Activated effector memory CD4-positive, alpha-beta T cell treated with anti-CD3 and anti-CD28 coated beads, Interleukin-2, amount 50 U/mL, for 16 hours (primary cell): Measurements from ENCODE around the gene OXT.

ENCODE experiments used
- DNase-seq: peaks from one replicate; pipeline ENCODE4 v3.0.0-alpha.2; 2020

OXT gene

DNA sequence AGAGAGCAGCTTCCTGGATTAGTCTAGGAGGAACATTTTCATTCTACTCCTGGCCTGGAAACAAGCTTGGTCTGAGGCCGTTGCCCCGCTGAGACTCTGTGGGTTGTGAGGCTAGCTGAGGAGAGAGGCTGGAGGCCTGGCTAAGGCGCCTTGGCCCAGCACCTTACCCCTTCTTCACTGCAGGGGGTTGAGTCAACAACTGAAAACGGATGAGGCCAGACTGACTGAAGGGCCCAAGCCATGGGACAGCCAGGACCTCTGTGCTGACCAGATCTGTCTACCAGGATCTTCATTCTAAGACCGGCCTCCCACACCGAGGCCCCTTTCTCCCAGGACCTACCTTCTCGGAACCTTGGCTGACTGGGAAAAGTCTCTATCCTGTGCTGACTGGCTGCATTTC lies 16.6 kb downstream of the OXT start:
- no peak for DNase-seq

DNA sequence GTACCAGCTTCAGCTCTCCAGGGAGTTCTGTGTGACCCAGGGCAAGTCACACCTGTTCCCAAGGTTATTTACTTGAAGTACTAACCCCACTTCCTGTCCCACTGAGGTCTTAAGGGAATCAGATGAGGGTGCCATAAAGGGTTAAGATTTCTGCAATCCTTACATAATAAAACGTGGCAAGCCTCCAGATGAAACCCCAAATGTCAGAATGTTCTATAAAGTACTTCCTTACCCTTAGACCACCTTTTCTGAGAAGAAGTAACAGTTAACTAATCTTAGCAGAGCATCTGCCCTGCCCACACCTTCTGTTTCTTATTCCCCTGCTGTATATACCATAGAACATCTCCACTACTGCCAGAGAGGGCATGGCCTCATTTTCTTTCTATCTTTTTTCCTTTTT lies 19.1 kb downstream of the OXT start:
- DNase-seq: no peak

DNA sequence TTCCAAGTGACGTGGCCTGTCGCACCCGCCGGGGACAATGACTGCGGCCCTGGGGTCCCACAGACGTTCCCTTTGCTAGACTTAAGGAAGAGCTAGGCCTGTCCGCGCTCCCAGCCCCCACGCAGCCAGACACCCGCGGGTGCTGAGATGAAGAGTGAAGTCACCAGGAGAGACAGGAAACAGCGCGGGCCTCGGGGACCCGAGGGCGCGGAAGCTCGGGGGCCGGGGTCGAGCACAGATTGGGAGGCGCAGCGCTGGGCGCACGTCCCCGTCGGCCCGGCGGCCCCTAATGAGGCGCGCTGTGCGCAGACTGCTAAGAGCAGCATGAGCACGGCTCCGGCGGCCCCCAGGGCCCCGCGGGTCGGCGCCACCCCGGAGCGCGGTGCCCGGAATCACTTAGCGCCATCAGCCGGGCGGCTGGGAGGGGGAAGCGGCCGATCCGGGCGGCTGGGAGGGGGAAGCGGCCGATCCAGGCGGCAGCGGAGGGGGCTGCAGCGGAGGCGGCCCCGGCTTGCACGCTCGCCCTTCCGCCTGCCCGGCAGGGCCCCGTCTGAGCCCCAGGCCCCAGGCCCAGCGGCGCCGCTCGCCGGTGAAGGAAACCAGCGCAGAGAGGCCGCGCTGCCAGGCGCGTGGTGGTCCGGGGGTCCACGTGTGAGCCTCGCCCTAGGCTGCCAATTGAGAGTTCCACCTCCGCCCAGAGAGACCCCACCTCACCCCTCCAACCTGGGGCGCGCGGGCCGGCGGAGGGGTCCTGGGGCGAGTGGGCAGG lies 21.4 kb downstream of the OXT start:
- DNase-seq: peak; percentile 74

DNA sequence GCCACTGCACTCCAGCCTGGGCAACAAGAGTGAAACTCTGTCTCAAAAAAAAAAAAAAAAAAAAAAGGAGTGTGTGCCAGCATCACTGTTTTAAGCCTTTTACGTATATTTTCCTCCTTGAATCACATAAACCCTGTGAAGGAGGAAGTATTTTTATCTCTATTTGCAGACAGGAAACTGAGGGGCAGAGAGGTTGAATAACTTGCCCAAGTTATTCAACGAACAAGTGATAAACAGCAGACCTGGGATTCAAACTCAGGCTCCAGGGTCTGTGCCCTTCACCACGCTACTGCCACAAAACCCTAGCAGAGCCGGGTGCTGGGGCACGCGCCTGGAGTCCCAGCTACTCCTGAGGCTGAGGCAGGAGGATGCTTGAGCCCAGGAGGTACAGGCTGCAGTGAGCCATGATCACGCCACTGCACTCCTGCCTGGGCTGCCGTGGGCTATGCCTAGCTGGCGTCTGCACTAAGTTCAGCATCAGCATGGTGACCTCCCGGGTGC lies 22.5 kb downstream of the OXT start:
- DNase-seq: no peak

DNA sequence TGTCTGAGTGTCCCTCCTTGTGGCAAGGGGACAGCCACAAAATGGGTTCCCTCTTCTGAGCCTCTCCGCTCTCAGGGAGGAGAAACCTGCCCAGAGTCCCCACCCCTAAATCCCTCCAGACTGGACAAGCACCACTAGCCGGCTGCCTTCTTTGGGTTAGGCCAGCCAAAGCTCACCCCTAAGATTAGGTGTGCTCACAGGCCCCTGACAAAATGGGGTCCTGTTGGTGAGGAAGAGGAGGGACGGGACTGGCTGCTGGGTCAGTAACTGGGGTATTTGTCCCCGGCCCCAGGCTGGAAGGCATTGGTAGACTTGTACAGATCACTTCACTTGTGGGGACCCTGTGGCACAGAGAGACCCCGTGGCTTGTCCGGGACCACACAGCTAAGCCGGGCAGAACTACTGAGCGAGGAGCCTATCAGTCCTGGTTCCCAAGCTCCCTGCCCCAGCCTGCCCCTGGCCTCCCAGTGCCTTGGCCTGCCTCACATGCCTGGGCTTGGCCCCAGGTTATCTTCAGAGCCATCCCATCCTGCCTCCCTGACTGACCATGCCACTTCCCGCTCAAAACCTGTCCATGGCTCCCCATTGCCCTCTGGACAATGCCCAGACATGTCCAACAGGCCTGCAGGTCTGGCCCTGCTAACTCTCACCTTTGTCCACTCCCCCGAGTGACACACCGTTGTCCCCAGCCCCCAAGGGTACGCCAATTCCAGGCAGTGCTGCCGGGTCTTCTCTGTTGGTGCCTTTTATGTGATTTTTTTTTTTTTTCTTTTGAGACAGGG lies 23.6 kb downstream of the OXT start:
- DNase-seq: no peak

DNA sequence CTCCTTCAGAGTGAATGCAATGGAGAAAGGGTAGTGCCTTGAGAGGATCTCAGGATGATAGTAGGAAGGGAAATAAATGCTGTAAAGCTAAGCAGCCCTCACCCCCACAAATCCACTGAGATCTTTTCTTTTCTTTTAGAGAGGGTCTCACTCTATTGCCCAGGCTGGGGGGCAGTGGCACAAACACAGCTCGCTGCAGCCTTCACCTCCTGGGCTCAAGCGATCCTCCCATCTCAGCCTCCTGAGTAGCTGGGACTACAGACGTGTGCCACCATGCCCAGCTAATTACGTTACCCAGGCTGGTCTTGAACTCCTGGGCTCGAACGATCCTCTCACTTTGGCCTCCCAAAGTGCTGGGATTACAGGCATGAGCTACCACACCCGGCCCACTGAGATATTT lies 29.1 kb downstream of the OXT start:
- DNase-seq: no peak

DNA sequence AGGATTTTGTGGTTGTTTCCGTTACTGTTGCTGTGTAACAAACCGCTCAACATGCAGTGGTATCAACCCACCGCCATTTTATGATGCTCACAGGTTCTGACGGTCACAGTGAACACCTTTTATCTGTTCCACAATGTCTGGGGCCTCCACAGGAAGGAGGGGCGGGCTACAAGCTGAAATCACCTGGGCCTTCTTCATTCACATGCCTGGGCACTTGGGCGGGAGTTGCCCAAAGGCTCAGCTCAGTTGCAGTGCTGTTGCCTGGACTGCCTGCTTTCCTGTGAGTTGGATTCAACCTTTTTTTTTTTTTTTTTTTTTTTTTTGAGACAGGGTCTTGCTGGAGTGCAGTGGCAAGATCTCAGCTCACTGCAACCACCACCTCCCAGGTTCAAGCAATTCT lies 29.8 kb downstream of the OXT start:
- DNase-seq: no peak

DNA sequence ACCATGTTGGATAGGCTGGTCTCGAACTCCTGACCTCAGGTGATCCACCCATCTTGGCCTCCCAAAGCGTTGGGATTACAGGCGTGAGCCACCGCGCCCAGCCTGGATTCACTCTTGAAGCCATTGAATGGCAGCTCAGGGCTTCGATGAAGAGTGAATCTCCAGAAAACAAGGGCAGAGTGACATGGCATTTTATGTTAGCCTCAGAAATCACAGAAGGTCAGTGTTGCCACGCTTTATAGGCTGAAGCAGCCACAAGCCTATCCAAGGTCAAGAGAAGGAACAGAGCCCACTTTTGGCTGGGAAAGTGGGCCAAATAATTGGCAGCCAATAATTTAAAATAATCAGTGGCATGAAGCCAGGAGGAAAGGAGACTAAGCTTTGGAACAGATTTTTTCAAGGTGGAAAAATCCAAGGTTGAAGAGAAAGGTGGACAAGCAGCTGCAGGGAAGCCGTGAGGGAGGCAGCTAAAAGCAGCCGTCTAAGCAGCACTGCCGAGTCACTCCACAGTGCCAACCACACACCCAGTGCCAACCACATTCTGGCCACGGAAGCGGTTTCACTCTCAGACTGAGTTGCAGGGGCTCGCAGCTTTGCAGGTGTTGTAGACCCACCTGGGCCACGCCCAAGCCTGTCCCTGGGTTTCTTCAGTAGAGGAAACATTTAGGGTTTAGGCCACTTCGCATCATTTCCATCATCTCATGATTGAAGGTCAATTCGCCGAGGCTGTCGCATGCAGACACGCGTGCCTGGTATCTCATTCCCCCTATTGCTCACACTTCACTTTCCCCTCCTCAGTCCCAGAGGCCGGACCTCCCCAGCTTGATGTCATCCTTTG lies 30.5 kb downstream of the OXT start:
- DNase-seq: peak; percentile 82

DNA sequence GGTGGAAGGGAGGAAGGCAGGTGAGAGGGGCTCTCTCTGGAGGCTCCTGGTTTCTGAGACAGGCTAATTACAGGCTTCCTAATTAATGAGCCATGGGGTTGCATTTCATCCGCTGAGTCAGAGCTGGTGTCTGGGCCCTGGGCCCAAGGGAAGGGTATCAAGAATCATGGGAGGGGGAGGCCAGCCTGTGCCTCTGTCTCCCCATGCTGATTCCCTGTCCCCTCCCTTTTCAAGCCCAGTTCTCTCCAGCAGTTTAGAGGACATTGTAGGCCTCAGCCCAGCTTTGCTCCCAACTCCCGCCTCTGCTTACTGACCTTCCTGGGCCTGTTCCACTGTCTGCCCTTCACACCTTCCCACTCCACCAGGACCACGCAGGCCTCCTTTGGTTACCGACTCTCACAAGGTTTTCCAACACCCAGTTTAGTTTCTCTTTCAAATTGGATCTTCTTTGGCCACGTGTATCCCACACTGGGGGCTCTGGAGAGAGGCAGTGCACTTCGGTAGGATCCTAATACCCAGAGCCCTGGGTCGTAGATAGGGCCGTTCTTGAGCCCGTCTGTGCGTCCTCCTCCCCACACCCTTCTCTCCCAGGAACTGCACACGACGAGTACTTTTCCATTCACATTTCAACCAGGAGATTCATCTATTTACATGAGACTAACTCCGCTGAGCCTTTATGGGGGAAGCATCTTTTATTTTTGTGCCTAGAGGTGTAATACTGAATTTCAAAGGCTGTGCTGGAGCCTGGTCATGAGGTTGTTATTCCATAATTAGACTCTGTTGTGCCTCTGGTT lies 31.4 kb downstream of the OXT start:
- DNase-seq: no peak

DNA sequence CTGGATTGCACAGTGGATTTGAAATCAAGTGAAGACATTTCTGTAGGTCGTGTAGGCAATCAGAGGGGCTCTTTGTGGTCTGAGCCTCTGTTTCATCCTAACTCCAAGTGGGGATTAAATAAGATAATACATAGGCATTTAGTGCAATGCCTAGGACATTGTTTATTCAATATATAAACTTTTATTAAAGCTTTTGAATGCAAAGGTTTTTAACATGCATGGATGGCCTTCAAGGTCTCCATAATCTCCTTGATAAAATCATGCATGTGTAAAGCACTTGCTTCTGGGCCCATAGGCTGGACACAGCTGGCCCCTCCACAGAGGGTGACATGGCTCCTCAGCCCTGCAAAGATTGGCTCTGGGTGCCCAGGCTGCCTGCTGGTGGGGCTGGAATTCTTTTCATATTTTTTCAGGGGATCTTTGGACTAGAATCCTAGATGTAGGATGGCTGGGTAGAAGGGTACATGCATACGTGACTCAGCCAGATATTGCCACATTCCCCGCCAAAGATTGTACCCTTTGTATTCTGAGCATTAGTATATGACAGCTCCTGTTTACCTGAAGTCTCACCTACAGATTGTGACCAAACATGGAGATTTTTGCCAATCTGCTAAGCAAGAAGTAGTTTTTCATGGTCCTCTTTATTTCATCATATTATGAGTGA lies 32.1 kb downstream of the OXT start:
- no peak for DNase-seq

DNA sequence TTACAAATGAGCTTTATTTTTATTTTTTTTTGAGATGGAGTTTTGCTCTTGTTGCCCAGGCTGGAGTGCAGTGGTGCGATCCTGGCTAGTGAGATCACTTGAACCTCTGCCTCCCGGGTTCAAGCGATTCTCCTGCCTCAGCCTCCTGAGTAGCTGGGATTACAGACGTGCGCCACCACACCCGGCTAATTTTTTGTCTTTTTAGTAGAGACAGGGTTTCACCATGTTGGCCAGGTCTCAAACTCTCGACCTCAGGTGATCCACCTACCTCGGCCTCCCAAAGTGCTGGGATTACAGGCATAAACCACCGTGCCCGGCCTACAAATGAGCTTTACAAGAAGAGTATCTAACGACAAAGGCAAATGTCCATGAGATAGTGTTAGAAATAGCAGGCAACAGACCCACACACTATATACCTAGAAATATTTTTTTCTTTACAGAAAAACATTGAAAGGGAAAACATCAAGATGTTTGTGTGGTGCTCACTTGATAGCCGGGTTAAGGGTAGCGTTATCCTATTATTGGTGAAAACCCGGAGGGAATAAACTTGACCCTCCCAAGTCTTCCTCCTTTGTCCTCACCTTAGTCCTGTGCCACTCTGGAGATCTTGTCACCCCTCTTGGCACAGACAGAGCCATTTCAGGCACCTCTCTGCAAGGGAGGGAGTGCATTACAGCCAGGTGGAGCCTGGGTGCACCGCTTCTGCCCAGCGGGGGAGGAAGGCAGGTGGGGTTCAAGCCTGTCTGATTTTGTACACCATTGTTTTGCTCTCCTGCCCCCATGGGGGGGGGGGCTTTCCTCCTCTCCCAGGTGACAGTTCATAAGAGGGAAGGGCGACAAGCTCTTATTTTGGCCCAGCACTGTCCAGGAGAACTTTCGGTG lies 34.1 kb downstream of the OXT start:
- no peak for DNase-seq

DNA sequence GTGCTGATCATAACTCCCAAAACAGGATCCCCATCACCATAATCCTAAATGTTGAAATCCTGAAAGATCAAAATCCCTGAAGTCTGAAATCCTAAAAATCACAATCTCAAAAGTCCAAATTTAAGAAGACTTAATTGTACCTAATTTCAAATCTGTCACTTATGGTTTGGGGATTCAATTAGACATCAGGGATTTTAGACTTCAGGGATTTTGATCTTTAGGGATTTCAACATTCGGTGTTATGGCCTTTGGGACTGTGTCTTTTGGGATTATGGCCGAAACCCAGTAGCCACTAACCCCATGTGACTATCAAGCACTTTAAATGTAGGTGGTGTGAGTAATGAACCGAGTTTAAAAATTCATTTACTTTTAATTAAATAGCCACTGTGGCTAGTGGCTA lies 34.8 kb downstream of the OXT start:
- DNase-seq: no peak

DNA sequence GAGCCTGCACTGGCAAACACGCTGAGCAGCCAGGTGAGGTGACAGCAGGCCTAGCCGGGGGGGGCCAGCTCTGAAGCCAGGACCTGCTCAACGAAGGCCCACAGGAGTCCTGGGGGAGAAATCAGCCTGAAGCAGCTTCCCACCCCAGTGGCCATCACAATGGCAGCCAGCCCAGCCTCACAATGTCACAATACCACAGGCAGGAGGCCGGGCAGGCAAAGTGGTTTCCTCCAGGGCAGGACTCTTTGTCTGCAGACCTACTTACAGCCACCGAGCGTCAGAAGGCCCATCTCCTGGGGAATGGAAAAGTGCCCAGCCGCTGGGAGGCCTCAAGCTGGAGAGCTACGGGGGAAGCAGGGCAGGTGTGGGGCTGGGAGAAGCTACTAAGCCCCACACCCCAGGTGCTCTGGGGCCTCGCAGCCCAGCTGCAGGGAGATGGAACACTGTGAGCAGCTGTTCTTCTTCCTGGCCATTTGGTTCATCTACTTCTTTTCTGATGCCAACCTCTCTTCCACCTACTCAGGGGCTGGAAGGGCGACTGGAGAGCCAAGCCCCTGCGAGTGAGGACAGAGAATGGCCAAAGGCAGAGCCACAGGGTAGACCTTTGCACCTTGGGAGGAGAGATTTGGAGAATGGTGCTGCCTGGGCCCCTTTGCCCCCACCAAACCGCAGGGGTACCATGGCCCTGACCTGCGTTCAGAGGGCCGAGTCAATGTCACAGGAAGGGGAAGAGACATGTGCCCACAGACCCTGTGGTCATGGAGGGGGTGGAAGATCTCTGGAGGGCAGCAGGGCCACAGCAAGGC lies 35.4 kb downstream of the OXT start:
- DNase-seq: no peak

DNA sequence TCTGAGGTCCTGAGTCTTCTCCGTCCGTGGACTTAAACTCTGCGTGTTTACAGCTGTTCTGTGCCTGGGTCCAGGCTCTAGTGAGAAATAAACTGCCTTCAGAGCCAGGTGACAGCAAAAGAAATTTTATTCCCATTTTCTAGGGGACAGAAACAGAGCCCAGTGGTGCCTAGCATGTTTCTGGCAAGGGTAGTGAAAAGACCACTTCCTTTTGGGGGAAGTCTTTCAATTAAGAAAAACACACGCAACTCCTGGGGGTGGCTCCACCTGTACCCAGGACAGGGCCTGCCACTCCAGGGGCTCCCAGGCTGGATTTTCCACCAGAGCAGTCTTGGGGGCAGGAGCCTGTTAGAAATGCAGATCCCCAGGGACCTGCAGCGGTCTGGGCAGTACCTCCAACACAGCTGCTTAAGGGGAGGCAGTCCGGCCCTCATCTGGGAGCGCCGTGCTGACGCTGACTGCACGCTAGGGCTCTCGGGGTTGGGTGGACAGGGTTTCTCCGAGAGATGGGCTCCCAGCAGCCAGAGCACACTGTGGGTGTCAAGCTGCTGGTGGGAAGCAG lies 36.1 kb downstream of the OXT start:
- no peak for DNase-seq

DNA sequence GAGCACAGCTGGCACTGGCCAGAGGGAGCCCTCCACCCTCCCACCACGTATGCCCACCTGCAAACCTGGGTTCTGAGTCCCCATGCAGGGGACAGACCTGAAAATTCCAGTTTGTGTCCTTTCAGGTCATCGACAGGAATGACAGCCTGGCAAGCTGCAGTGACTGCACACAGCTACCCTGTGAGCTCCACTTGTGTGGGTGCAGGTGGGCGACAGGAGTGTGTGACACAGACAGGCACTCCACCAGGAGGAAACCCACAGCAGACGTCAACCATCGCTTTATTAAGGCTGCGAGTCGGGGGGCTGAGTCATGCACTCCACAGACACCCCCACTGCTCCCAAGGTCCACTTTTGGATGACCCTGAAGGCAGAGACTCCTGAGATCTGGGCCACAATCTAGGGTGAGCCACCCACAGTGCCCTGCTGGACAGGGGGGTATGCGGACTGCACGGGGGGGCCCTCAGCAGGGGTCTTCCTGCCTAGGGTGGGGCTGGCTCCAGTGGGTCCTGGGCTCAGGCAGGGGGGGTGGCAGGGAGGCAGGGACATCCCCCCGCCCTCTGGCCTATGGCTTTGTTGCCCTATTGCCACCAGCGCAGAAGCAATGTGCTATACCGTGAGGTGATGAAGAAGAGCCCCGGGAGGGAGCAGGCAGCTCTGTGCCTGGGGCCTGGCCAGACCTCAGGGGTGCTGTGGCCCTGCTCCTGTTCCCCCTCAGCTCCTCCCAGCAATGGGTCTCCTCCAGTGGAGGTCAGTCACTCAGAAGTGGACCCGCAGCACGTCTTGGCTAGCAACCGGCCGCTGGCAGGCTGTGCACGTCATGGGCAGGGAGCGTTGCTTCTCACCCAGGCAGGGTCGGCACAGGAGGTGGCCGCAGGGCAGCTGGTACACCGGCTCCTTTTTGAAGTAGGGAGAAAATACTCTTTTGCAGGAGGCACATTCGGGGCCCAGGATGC lies 38.2 kb downstream of the OXT start:
- no peak for DNase-seq

DNA sequence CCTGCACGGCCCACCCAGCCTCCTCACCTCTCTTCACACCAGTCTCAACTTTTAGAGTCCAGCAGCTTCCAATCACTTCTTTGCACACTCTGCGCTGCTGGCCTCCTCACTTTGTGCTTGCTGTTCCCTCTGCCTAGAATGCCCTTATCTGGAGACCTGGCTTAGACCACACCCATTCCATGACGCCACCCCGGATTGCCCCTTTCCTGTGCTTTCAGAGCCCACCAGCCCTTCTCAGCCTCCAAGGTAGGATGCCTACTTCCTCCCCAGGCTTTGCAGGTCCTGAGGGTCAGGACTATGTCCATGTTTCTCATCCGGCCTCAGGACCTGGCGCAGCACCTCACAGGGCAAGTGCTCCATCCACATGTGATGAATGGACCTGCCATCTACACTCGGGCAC lies 40.1 kb downstream of the OXT start:
- no peak for DNase-seq

DNA sequence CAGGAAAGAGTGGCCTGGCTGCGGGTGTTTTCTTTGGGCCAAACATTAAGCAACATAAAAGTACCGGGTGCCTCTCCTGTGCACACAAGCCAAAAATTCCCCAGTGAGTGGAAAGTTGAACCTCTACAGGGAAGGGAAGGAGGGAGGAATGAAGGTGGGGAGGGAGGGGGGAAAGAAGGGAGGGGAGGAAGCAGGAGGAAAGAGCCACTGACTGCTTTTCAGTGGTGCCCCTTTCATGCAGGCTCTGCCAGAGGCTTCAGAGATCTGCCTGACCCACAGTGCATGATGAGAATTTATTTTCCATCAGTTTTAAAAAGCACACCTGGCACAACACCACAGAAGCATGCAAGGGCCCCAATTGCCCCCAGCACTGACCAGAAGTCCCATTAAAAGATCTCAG lies 40.6 kb downstream of the OXT start:
- no peak for DNase-seq
